Activated B cell treated with CpG ODN at 0.5 μM for 24 hours (primary cell): ENCODE results near the gene TUBA4A. TPM values are rescaled to one million over a fixed set of nuclear protein-coding genes. Genes with fewer than 3 reads are reported as not detected.
A peak's percentile ranks its signal among the peaks of the same experiment; 100 is the strongest.

Experiments
- ATAC-seq: fragments of 200-7000 bp; cut with Tn5 transposase; one replicate; pipeline ENCODE4 v1.10.0; 2021; ENCODE audit warnings: low read depth, mild to moderate bottlenecking, moderate library complexity
- CTCF ChIA-PET: fragments of 350-600 bp; sonication (Branson Sonifier 250); formaldehyde crosslinking; loops from one replicate; lab custom pipeline; 2021; ENCODE audit warnings: antibody characterized with exemption; lab: Charles Lee
- POLR2A ChIA-PET: fragments of 350-600 bp; sonication (Branson Sonifier 250); formaldehyde crosslinking; loops from one replicate; lab custom pipeline; 2021; ENCODE audit warnings: antibody characterized with exemption; lab: Charles Lee
- DNase-seq: peaks from one replicate; pipeline ENCODE4 v3.0.0; 2022
- H3K27ac Mint-ChIP-seq: one replicate; pipeline ENCODE4 v1.8.0; 2020; ENCODE audit warnings: mixed read lengths
- H3K27me3 Mint-ChIP-seq: one replicate; pipeline ENCODE4 v1.8.0; 2021; ENCODE audit warnings: mixed read lengths
- H3K36me3 Mint-ChIP-seq: one replicate; pipeline ENCODE4 v1.8.0; 2021; ENCODE audit warnings: low read depth, mixed read lengths
- H3K4me1 Mint-ChIP-seq: one replicate; pipeline ENCODE4 v1.8.0; 2021; ENCODE audit warnings: mixed read lengths
- H3K4me3 Mint-ChIP-seq: one replicate; pipeline ENCODE4 v1.8.0; 2020; ENCODE audit warnings: mild to moderate bottlenecking, mixed read lengths
- H3K9me3 Mint-ChIP-seq: one replicate; pipeline ENCODE4 v1.8.0; 2020; ENCODE audit warnings: mixed read lengths
- CTCF ChIP-seq: fragments of 200-600 bp; IDR thresholded peaks from one replicate; pipeline ENCODE4 v1.8.0; 2022; ENCODE audit warnings: antibody characterized with exemption, mild to moderate bottlenecking
- intact Hi-C: fragments of 100-400 bp; cut with micrococcal nuclease; formaldehyde crosslinking; loops from one replicate; pipeline ENCODE4 v1.15.1; 2024
- total RNA-seq: library from RNA; stranded (reverse); gene quantifications from 2 replicates; pipeline ENCODE4 v1.2.3, GENCODE V29; 2022

TUBA4A gene
- total RNA-seq, 1 donor from 2014 or later = 184 TPM

DNA sequence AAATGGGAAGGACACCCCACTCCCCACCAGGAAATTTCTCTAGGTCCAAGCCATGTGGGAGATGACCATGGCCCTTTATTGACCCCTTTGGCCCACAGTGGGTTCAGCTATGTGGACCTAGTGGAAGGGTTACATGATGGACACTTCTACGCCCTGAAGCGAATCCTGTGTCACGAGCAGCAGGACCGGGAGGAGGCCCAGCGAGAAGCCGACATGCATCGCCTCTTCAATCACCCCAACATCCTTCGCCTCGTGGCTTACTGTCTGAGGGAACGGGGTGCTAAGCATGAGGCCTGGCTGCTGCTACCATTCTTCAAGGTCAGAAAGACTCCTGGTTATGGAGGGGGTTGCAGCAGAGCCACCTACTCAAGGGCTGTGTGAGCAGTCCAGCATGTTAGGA, 7.2 kb downstream of the TUBA4A start:
- TF ChIP-seq CTCF = no peak
- ATAC-seq = no peak

DNA sequence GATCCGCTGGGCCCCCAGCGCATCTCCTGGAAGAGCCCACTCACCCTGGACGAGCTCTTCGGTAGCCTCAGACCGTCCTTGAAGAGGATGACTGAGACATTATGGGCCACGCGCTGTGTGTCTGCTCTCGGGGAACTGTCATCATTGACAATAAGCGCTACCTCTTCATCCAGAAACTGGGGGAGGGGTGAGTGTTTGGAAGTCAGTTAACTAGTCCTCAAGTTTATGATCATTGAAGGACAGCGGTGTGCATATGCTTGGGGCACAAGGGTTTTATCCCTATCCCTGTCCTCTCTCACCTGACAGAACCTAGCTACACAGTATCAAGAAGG, 7.9 kb downstream of the TUBA4A start:
- Mint-ChIP-seq H3K9me3 (no peaks in the 10 kb centered on the region), H3K4me3 (peak overlapping the region; percentile 90), H3K36me3 (peaks cover 33% of the 10 kb centered on the region), H3K27me3 (no peaks in the 10 kb centered on the region), H3K27ac (peak overlapping the region; percentile 98), H3K4me1 (peaks cover 62% of the 10 kb centered on the region)
- ATAC-seq = no peak
- intact Hi-C loops = loop anchor here (1.0 to 2.0 kb wide), 8 partner anchors 7 to 1027 kb away; partner anchors contain the start of genes ANKZF1, ATG9A, DNAJB2 and NHEJ1
- DNase-seq = no peak
- TF ChIP-seq CTCF = no peak
- ChIA-PET CTCF (interaction anchor here (1.9 to 3.9 kb wide), 2 partner anchors 9 to 49 kb away, joined by 13 to 27 read pairs; partner anchors contain the start of gene TUBA4A), POLR2A (interaction anchor here (1.4 to 12.0 kb wide), 10 partner anchors 8 to 350 kb away, joined by 3 to 287 read pairs (median 28); partner anchors contain the start of genes ABCB6, ANKZF1, ATG9A and CNPPD1)

More for the DNA sequence above, 7.2 kb downstream of the TUBA4A start:
- CTCF ChIA-PET = interaction anchor here (1.9 to 3.9 kb wide), 2 partner anchors 8 to 48 kb away, joined by 13 to 27 read pairs; partner anchors contain the start of gene TUBA4A
- Mint-ChIP-seq H3K4me3 (peak overlapping the region; percentile 50), H3K36me3 (peaks cover 40% of the 10 kb centered on the region), H3K4me1 (peaks cover 69% of the 10 kb centered on the region), H3K27me3 (no peaks in the 10 kb centered on the region), H3K9me3 (no peaks in the 10 kb centered on the region), H3K27ac (peak overlapping the region; percentile 98)
- POLR2A ChIA-PET = interaction anchor here (1.4 to 12.0 kb wide), 9 partner anchors 8 to 70 kb away, joined by 3 to 287 read pairs (median 30); partner anchors contain the start of genes ABCB6, ANKZF1, ATG9A and CNPPD1
- DNase-seq = no peak
- intact Hi-C loops = no loop called here

- intact Hi-C loops = loop anchor here (1.0 to 2.0 kb wide), 8 partner anchors 8 to 1027 kb away; partner anchors contain the start of genes ANKZF1, ATG9A, DNAJB2 and NHEJ1
- Mint-ChIP-seq H3K4me3 (peak within 1 kb of the TSS; percentile 90), H3K27ac (peak within 1 kb of the TSS; percentile 98), H3K9me3 (no peaks in the 10 kb centered on the region), H3K4me1 (peaks cover 57% of the 10 kb centered on the region), H3K27me3 (no peaks in the 10 kb centered on the region), H3K36me3 (peaks cover 27% of the 10 kb centered on the region)
- DNase-seq (peak; percentile 95), ATAC-seq (peak; percentile 64)
- ChIA-PET POLR2A (interaction anchor here (0.7 to 12.0 kb wide), 16 partner anchors 9 to 349 kb away, joined by 3 to 287 read pairs (median 7); partner anchors contain the start of genes ABCB6, ANKZF1, ATG9A and CNPPD1), CTCF (interaction anchor here (1.1 to 3.9 kb wide), 8 partner anchors 9 to 74 kb away, joined by 3 to 27 read pairs (median 5); partner anchors contain the start of genes ANKZF1, ATG9A, DNAJB2 and TUBA4A)
- no peak for TF ChIP-seq CTCF
These were observed 8.4 kb downstream of the TUBA4A start, which contains the start of the genes GLB1L and STK16 for GRCh38 chr2:219245148-219245898. Gene GLB1L (minus strand): TSS chr2:219245444. CDS start chr2:219243573, 1,871 bp downstream. Gene STK16 (plus strand): TSS chr2:219245479. CDS start chr2:219246000, 521 bp downstream.

DNA sequence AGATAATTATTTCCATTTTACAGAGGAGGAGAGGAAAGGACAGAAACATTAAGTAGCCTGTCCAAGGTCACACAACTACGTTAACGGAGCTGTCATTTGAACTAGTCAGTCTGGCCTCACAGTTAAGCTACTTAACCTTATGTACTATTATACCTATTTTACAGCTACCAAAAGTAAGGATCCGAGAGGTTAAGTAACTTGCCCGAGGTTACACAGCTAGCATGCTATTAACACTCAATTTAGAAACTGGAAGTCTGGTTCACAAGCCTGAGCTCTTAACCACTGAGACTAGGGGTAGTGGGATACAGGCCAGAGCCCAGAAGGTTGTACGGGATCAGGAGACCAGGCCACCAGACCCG, 8.9 kb downstream of the TUBA4A start:
- H3K36me3 Mint-ChIP-seq = peaks cover 22% of the 10 kb centered on the region
- H3K27me3 Mint-ChIP-seq = no peaks in the 10 kb centered on the region
- H3K4me1 Mint-ChIP-seq = peaks cover 51% of the 10 kb centered on the region
- peak overlapping the region; percentile 98 for H3K27ac Mint-ChIP-seq
- ATAC-seq (no peak), DNase-seq (no peak)
- TF ChIP-seq CTCF = no peak
- CTCF ChIA-PET = interaction anchor here (1.1 to 3.9 kb wide), 8 partner anchors 10 to 73 kb away, joined by 3 to 27 read pairs (median 5); partner anchors contain the start of genes ANKZF1, ATG9A, DNAJB2 and TUBA4A
- peak overlapping the region; percentile 90 for H3K4me3 Mint-ChIP-seq
- no peaks in the 10 kb centered on the region for H3K9me3 Mint-ChIP-seq
- POLR2A ChIA-PET = interaction anchor here (0.6 to 12.0 kb wide), 15 partner anchors 8 to 364 kb away, joined by 3 to 287 read pairs (median 9); partner anchors contain the start of genes ABCB6, ANKZF1, ATG9A and CNPPD1
- intact Hi-C loops = loop anchor here (1.0 to 2.0 kb wide), 8 partner anchors 9 to 1026 kb away; partner anchors contain the start of genes ANKZF1, ATG9A, DNAJB2 and NHEJ1
